ENCODE data around the gene PGPEP1.
"Not testable (repeated sequence)": the region's sequence is repeated elsewhere in the genome, so short reads cannot be mapped to it uniquely, and the experiment has no call there.

Gene PGPEP1

GRCh38 chr19:18308948-18309325 lies 31.5 kb upstream of the PGPEP1 start:
- DNase-seq = no peak

- no peak for DNase-seq
Measured at GRCh38 chr19:18309525-18310064, 30.8 kb upstream of the PGPEP1 start.

- DNase-seq = no peak
Measured at GRCh38 chr19:18310118-18310909, 30.1 kb upstream of the PGPEP1 start.

- DNase-seq = no peak
Measured at GRCh38 chr19:18310966-18311365, 29.4 kb upstream of the PGPEP1 start.

- DNase-seq = no peak
Measured at GRCh38 chr19:18311502-18312091, 28.8 kb upstream of the PGPEP1 start.

GRCh38 chr19:18312092-18312534 lies 28.3 kb upstream of the PGPEP1 start:
- DNase-seq = no peak

- no peak for DNase-seq
Measured at GRCh38 chr19:18313398-18313797, 27.0 kb upstream of the PGPEP1 start.

- peak; percentile 95 for DNase-seq
Measured at GRCh38 chr19:18317961-18318800, 22.2 kb upstream of the PGPEP1 start.

GRCh38 chr19:18319591-18320135 lies 20.7 kb upstream of the PGPEP1 start:
- no peak for DNase-seq

GRCh38 chr19:18320865-18321733 lies 19.3 kb upstream of the PGPEP1 start:
- no peak for DNase-seq

- peak; percentile 43 for DNase-seq
Measured at GRCh38 chr19:18321734-18322102, 18.7 kb upstream of the PGPEP1 start.

- peak; percentile 50 for DNase-seq
Measured at GRCh38 chr19:18322318-18322758, 18.1 kb upstream of the PGPEP1 start.

GRCh38 chr19:18322759-18323460 lies 17.5 kb upstream of the PGPEP1 start, which contains the start of gene LSM4:
TSS of gene LSM4 (minus strand) at chr19:18323076. CDS start at chr19:18323020, 56 bp downstream.
- peak; percentile 98 for DNase-seq

- DNase-seq = not testable (repeated sequence)
Measured at GRCh38 chr19:18324373-18324731, 16.0 kb upstream of the PGPEP1 start.

GRCh38 chr19:18326772-18327171 lies 13.6 kb upstream of the PGPEP1 start:
- no peak for DNase-seq

GRCh38 chr19:18328340-18329034 lies 11.9 kb upstream of the PGPEP1 start:
- DNase-seq = peak; percentile 91

- no peak for DNase-seq
Measured at GRCh38 chr19:18329035-18329376, 11.4 kb upstream of the PGPEP1 start.

GRCh38 chr19:18330868-18331267 lies 9.5 kb upstream of the PGPEP1 start:
- no peak for DNase-seq

GRCh38 chr19:18332917-18333530 lies 7.4 kb upstream of the PGPEP1 start:
- DNase-seq = no peak

GRCh38 chr19:18333680-18334079 lies 6.7 kb upstream of the PGPEP1 start:
- DNase-seq = no peak

Measured in GDM1 (cell line).